ENCODE data around the gene NVL. TPM values are rescaled to one million over a fixed set of nuclear protein-coding genes. Genes with fewer than 3 reads are reported as not detected.

NVL gene
- total RNA-seq, 1 donor from 2014 or later, result 101 TPM

DNA sequence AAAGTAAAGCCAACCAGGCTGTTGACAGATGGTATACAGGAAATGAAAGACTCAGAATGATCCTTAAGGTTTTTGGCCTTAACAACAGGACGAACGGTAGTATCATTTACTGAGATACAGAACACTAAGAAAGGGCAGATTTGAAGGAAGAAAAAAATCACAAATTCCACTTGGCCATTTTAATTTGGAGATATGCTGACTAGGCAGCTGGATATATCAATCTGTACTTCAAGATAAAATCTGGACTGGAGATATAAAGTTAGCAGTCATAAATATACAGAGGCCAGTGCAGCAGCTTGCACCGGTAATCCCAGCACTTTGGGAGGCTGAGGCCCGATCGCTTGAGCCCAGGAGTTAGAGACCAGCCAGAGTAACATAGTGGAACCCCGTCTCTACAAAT lies 1.3 kb downstream of the NVL start:
- Histone ChIP-seq H3K9me3 (ENCODE audit: low read depth) (no peaks in the 10 kb centered on the region), H2AFZ (replicated peaks) (no peak overlapping the region), H3K4me3 (peak overlapping the region; percentile 89), H3K36me3 (no peaks in the 10 kb centered on the region), H3K4me2 (peak overlapping the region; percentile 90), H3K9ac (peak overlapping the region; percentile 35), H3K27ac (no peak overlapping the region), H3K4me1 (peaks cover 9% of the 10 kb centered on the region), H4K20me1 (ENCODE audit: low read depth) (peaks cover 4% of the 10 kb centered on the region), H3K27me3 (no peaks in the 10 kb centered on the region), H3K79me2 (ENCODE audit: low read depth) (peaks cover 62% of the 10 kb centered on the region), H3F3A (ENCODE audit: low read depth) (peaks cover 10% of the 10 kb centered on the region)
- H3K4me1 Mint-ChIP-seq, result peaks cover 14% of the 10 kb centered on the region
- no peak overlapping the region for H3K27ac Mint-ChIP-seq
- H3K27me3 Mint-ChIP-seq (ENCODE audit: insufficient read depth, low read depth), result no peaks in the 10 kb centered on the region
- H3K9me3 Mint-ChIP-seq, result no peaks in the 10 kb centered on the region
- DNase-seq (ENCODE audit: low spot score), result no peak
- H3K4me3 Mint-ChIP-seq, result peak overlapping the region; percentile 99
- H3K36me3 Mint-ChIP-seq, result no peaks in the 10 kb centered on the region
- TF ChIP-seq EZH2 (IDR thresholded peaks at IDR 0.05) (no peak), EZH2phosphoT487 (IDR thresholded peaks at IDR 0.05) (no peak), CTCF (IDR thresholded peaks at IDR 0.05) (no peak)

- no peaks in the 10 kb centered on the region for H3K9me3 Mint-ChIP-seq
- Histone ChIP-seq H3K27me3 (no peaks in the 10 kb centered on the region), H3K27ac (no peak overlapping the region), H3F3A (ENCODE audit: low read depth) (peaks cover 8% of the 10 kb centered on the region), H3K4me2 (no peak overlapping the region), H2AFZ (replicated peaks) (no peak overlapping the region), H4K20me1 (ENCODE audit: low read depth) (peaks cover 4% of the 10 kb centered on the region), H3K4me1 (peaks cover 9% of the 10 kb centered on the region), H3K9ac (no peak overlapping the region), H3K9me3 (ENCODE audit: low read depth) (no peaks in the 10 kb centered on the region), H3K79me2 (ENCODE audit: low read depth) (peaks cover 88% of the 10 kb centered on the region), H3K36me3 (no peaks in the 10 kb centered on the region), H3K4me3 (no peak overlapping the region)
- H3K36me3 Mint-ChIP-seq, result peaks cover 2% of the 10 kb centered on the region
- peaks cover under 1% of the 10 kb centered on the region for H3K27me3 Mint-ChIP-seq (ENCODE audit: insufficient read depth, low read depth)
- H3K4me1 Mint-ChIP-seq, result peaks cover 14% of the 10 kb centered on the region
- no peak overlapping the region for H3K27ac Mint-ChIP-seq
- TF ChIP-seq EZH2phosphoT487 (IDR thresholded peaks at IDR 0.05), result no peak
- TF ChIP-seq EZH2 (IDR thresholded peaks at IDR 0.05), result no peak
- no peak for TF ChIP-seq CTCF (IDR thresholded peaks at IDR 0.05)
- DNase-seq (ENCODE audit: low spot score), result no peak
- H3K4me3 Mint-ChIP-seq, result no peak overlapping the region
Observed at GRCh38 chr1:224325959-224326358, 4.0 kb downstream of the NVL start.

DNA sequence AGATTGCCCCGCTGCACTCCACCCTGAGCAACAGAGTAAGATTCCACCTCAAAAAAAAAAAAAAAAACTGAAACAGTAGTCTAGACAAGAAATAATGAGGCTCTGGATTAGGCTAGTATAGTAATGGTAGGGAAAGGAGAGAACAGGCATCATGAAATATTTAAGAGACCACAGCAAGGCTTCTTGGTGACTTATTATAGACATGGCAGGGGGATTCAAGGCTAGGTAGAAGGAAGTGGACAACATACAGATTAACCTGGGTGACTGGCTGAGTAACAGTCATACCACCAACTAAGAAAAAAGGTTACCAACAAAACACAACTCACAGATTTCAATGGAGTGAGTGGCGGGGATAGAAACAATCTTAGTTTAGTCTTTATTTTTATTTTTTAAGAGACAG lies 8.3 kb downstream of the NVL start:
- H3K4me1 ChIP-seq, result no peaks in the 10 kb centered on the region
- Mint-ChIP-seq H3K27ac (no peak overlapping the region), H3K36me3 (peaks cover 4% of the 10 kb centered on the region), H3K4me3 (no peak overlapping the region), H3K27me3 (ENCODE audit: insufficient read depth, low read depth) (peaks cover 2% of the 10 kb centered on the region), H3K9me3 (no peaks in the 10 kb centered on the region), H3K4me1 (no peaks in the 10 kb centered on the region)
- no peak for DNase-seq (ENCODE audit: low spot score)
- H3K36me3 ChIP-seq, result no peaks in the 10 kb centered on the region
- H3K9ac ChIP-seq, result no peak overlapping the region
- peaks cover 4% of the 10 kb centered on the region for H4K20me1 ChIP-seq (ENCODE audit: low read depth)
- H2AFZ ChIP-seq (replicated peaks), result no peak overlapping the region
- no peak overlapping the region for H3K4me2 ChIP-seq
- H3F3A ChIP-seq (ENCODE audit: low read depth), result no peaks in the 10 kb centered on the region
- H3K27ac ChIP-seq, result no peak overlapping the region
- H3K27me3 ChIP-seq, result no peaks in the 10 kb centered on the region
- TF ChIP-seq EZH2phosphoT487 (IDR thresholded peaks at IDR 0.05), result no peak
- H3K9me3 ChIP-seq (ENCODE audit: low read depth), result no peaks in the 10 kb centered on the region
- H3K79me2 ChIP-seq (ENCODE audit: low read depth), result peaks cover 73% of the 10 kb centered on the region
- no peak overlapping the region for H3K4me3 ChIP-seq

DNA sequence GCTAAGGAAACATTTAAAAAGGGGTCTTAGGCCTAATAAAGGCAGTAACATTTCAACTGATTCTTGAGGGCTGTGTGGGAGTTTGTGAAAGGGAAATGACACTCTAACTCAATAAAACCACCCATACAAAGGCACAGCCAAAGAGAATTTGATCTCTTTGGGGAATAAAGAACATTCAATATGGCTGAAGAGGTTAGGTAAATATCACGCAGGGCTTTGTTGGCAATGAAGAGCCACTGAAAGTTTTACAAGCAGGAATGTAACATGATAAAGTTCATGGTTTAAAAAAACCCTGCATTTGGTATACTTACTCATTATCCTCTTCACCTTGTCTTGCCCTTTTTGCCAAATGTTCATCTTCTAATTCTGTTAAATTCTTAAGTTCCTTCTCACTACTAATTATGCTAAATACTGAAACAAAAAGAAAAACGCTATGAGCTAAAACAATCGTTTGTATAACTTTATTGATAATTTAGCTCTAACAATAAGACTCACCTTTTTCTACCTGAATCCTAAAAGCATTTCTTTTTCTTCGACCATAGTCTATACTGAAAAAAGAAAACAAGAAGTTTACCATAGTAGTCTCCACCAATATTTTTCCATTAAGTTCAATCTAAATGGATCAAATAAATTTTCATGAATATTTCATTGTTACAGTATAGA lies 12.5 kb downstream of the NVL start:
- Histone ChIP-seq H3K9me3 (ENCODE audit: low read depth) (no peaks in the 10 kb centered on the region), H3K27me3 (no peaks in the 10 kb centered on the region), H3K4me2 (no peak overlapping the region), H3K9ac (no peak overlapping the region), H3K27ac (no peak overlapping the region), H4K20me1 (ENCODE audit: low read depth) (peaks cover 5% of the 10 kb centered on the region), H3F3A (ENCODE audit: low read depth) (no peaks in the 10 kb centered on the region), H3K79me2 (ENCODE audit: low read depth) (peaks cover 37% of the 10 kb centered on the region), H3K36me3 (peaks cover 16% of the 10 kb centered on the region), H3K4me3 (no peak overlapping the region), H3K4me1 (no peaks in the 10 kb centered on the region), H2AFZ (replicated peaks) (no peak overlapping the region)
- TF ChIP-seq EZH2 (IDR thresholded peaks at IDR 0.05) (no peak), EZH2phosphoT487 (IDR thresholded peaks at IDR 0.05) (no peak), CTCF (IDR thresholded peaks at IDR 0.05) (no peak)
- H3K36me3 Mint-ChIP-seq, result peaks cover 12% of the 10 kb centered on the region
- DNase-seq (ENCODE audit: low spot score), result no peak
- H3K27me3 Mint-ChIP-seq (ENCODE audit: insufficient read depth, low read depth), result peaks cover 2% of the 10 kb centered on the region
- no peak overlapping the region for H3K4me3 Mint-ChIP-seq
- no peaks in the 10 kb centered on the region for H3K9me3 Mint-ChIP-seq
- H3K4me1 Mint-ChIP-seq, result no peaks in the 10 kb centered on the region
- no peak overlapping the region for H3K27ac Mint-ChIP-seq

Data from neural progenitor cell (in vitro differentiated cells).